H1 (cell line): Measurements from ENCODE around the gene PTPRG. TPM values are rescaled to one million over a fixed set of nuclear protein-coding genes. Genes with fewer than 3 reads are reported as not detected.

Experiments
- CTCF ChIA-PET: fragments of 300-600 bp; sonication (Branson Sonifier 250); formaldehyde crosslinking; loops from one replicate; lab custom pipeline; 2021; ENCODE audit not compliant: partially characterized antibody; lab: Charles Lee
- POLR2A ChIA-PET: fragments of 300-600 bp; sonication (Branson Sonifier 250); formaldehyde crosslinking; loops from one replicate; lab custom pipeline; 2021; ENCODE audit warnings: inconsistent platforms; ENCODE audit not compliant: partially characterized antibody; lab: Charles Lee
- DNase-seq, 2 experiments: peaks; one replicate each; pipeline versions ENCODE4 v3.0.0 to v3.0.0-alpha.2; 2010 to 2022; ENCODE audit warnings: low spot score in 2 of 2, low read depth in 1 of 2, mixed read lengths in 1 of 2
- FAIRE-seq: peaks from 2 replicates; lab custom pipeline; 2011; peaks lifted over from hg19 to GRCh38; lab: Jason Lieb, UNC
- H2AFZ ChIP-seq: 2 replicates; pipeline ENCODE4 v1.8.1; 2012; ENCODE audit warnings: low read length, inconsistent platforms
- H2AK5ac ChIP-seq: 2 replicates; pipeline ENCODE4 v1.6.1; 2013; ENCODE audit warnings: low read depth, low read length
- H2BK120ac ChIP-seq: replicated peaks from 2 replicates; pipeline ENCODE3; 2013; ENCODE audit warnings: low read depth, low read length, inconsistent platforms
- H2BK12ac ChIP-seq: 2 replicates; pipeline ENCODE4 v1.6.1; 2013; ENCODE audit warnings: low read depth, low read length
- H2BK15ac ChIP-seq: 2 replicates; pipeline ENCODE4 v1.6.1; 2013; ENCODE audit warnings: low read length
- H2BK20ac ChIP-seq: 2 replicates; pipeline ENCODE4 v1.6.1; 2013; ENCODE audit warnings: low read length
- H2BK5ac ChIP-seq: 2 replicates; pipeline ENCODE4 v1.6.1; 2013; ENCODE audit warnings: low read depth, low read length
- H3K14ac ChIP-seq: 2 replicates; pipeline ENCODE4 v1.6.1; 2013; ENCODE audit warnings: inconsistent platforms; ENCODE audit not compliant: insufficient read length
- H3K18ac ChIP-seq: 2 replicates; pipeline ENCODE4 v1.6.1; 2013; ENCODE audit warnings: low read length; ENCODE audit errors: extremely low read depth
- H3K23ac ChIP-seq: 2 replicates; pipeline ENCODE4 v1.6.1; 2013; ENCODE audit warnings: inconsistent platforms; ENCODE audit not compliant: insufficient read length
- H3K23me2 ChIP-seq: 2 replicates; pipeline ENCODE4 v1.6.1; 2013; ENCODE audit warnings: low read depth, low read length
- H3K27ac ChIP-seq: 2 replicates; pipeline ENCODE4 v1.6.1; 2011; ENCODE audit warnings: low read depth, low read length, inconsistent platforms
- H3K27me3 ChIP-seq, 4 experiments: replicated peaks in 1 of 4; 1 replicate in 1 of 4; 2 replicates in 3 of 4; pipeline versions ENCODE4 v1.6.1 to v1.8.1; 2011 to 2013; ENCODE audit warnings: low read length in 3 of 4, mild to moderate bottlenecking in 3 of 4, inconsistent platforms in 2 of 4, mixed read lengths in 2 of 4, moderate library complexity in 1 of 4; ENCODE audit not compliant: control insufficient read depth in 3 of 4, insufficient read depth in 3 of 4; ENCODE audit errors: extremely low read depth in 1 of 4
- H3K36me3 ChIP-seq, 4 experiments: 2 replicates each; pipeline versions ENCODE4 v1.6.1 to v1.8.1; 2011 to 2013; ENCODE audit warnings: mild to moderate bottlenecking in 4 of 4, low read length in 3 of 4, moderate library complexity in 2 of 4, control low read depth in 1 of 4, inconsistent platforms in 1 of 4; ENCODE audit not compliant: insufficient read depth in 4 of 4, control insufficient read depth in 2 of 4
- H3K4ac ChIP-seq: replicated peaks from 2 replicates; pipeline ENCODE3; 2013; ENCODE audit warnings: low read length, low read depth, mixed read lengths, inconsistent platforms; ENCODE audit not compliant: insufficient read length
- H3K4me1 ChIP-seq, 4 experiments: replicated peaks in 1 of 4; 1 replicate in 1 of 4; 2 replicates in 3 of 4; pipeline versions ENCODE4 v1.6.1 to v1.8.1; 2011 to 2013; ENCODE audit warnings: low read length in 3 of 4, inconsistent platforms in 2 of 4, mixed read lengths in 1 of 4; ENCODE audit not compliant: insufficient read depth in 4 of 4, control insufficient read depth in 3 of 4
- H3K4me2 ChIP-seq, 2 experiments: 2 replicates each; pipeline versions ENCODE4 v1.6.1 to v1.8.1; 2011 to 2013; ENCODE audit warnings: low read depth in 2 of 2, low read length in 2 of 2, control low read depth in 1 of 2, inconsistent platforms in 1 of 2, mild to moderate bottlenecking in 1 of 2; ENCODE audit not compliant: insufficient read depth in 1 of 2
- H3K4me3 ChIP-seq, 4 experiments: fragments of 200-600, 300-600 bp in 1 of 4; sonication (generic), shearing (Covaris generic), sonication (Bioruptor Twin) in 1 of 4; 2 replicates each; pipeline versions ENCODE4 v1.5.1 to v1.8.1; 2011 to 2016; ENCODE audit warnings: low read length in 4 of 4, low read depth in 3 of 4, control low read depth in 2 of 4, inconsistent platforms in 2 of 4, mild to moderate bottlenecking in 2 of 4, mixed read lengths in 1 of 4, moderate library complexity in 1 of 4; ENCODE audit not compliant: insufficient read depth in 2 of 4; ENCODE audit errors: extremely low read depth in 1 of 4
- H3K56ac ChIP-seq: replicated peaks from 2 replicates; pipeline ENCODE3; 2013; ENCODE audit warnings: low read depth, mild to moderate bottlenecking, mixed read lengths, low read length, inconsistent platforms; ENCODE audit not compliant: insufficient read length
- H3K79me1 ChIP-seq: 2 replicates; pipeline ENCODE4 v1.6.1; 2013; ENCODE audit warnings: low read depth, low read length, control low read depth
- H3K79me2 ChIP-seq, 2 experiments: 2 replicates each; pipeline versions ENCODE4 v1.6.1 to v1.8.1; 2012 to 2013; ENCODE audit warnings: low read length in 2 of 2, mild to moderate bottlenecking in 2 of 2, inconsistent platforms in 1 of 2; ENCODE audit not compliant: insufficient read depth in 2 of 2, control insufficient read depth in 1 of 2
- H3K9ac ChIP-seq, 4 experiments: replicated peaks in 1 of 4; 1 replicate in 1 of 4; 2 replicates in 3 of 4; pipeline versions ENCODE4 v1.6.1 to v1.8.1; 2011 to 2013; ENCODE audit warnings: low read depth in 3 of 4, low read length in 3 of 4, control low read depth in 2 of 4, mild to moderate bottlenecking in 2 of 4, moderate library complexity in 2 of 4, inconsistent platforms in 1 of 4; ENCODE audit errors: extremely low read depth in 1 of 4
- H3K9me3 ChIP-seq, 2 experiments: 2 replicates each; pipeline versions ENCODE4 v1.6.1 to v1.8.1; 2012 to 2013; ENCODE audit warnings: mild to moderate bottlenecking in 2 of 2, moderate library complexity in 2 of 2, control low read depth in 1 of 2, inconsistent platforms in 1 of 2, low read depth in 1 of 2, low read length in 1 of 2, mixed read lengths in 1 of 2; ENCODE audit not compliant: insufficient read depth in 2 of 2
- H4K20me1 ChIP-seq, 2 experiments: replicated peaks in 1 of 2; 2 replicates each; pipeline versions ENCODE3 to v1.8.1; 2011 to 2013; ENCODE audit warnings: inconsistent platforms in 2 of 2, low read length in 2 of 2, mild to moderate bottlenecking in 1 of 2; ENCODE audit not compliant: insufficient read depth in 2 of 2, control insufficient read depth in 1 of 2
- H4K5ac ChIP-seq: 2 replicates; pipeline ENCODE4 v1.6.1; 2013; ENCODE audit warnings: low read length, low read depth, mixed read lengths, inconsistent platforms; ENCODE audit not compliant: insufficient read length
- H4K8ac ChIP-seq: 2 replicates; pipeline ENCODE4 v1.8.0; 2013; ENCODE audit warnings: mild to moderate bottlenecking, moderate library complexity, low read length, inconsistent platforms; ENCODE audit not compliant: insufficient read depth; ENCODE audit errors: extremely low read depth
- H4K91ac ChIP-seq: replicated peaks from 2 replicates; pipeline ENCODE3; 2013; ENCODE audit warnings: low read length, mixed read lengths, inconsistent platforms; ENCODE audit not compliant: insufficient read length
- CBX5 ChIP-seq: fragments of 300-800, 300-1000 bp; sonication (generic); IDR thresholded peaks from 2 replicates; pipeline ENCODE4 v1.7.1; 2016; ENCODE audit warnings: antibody characterized with exemption, low read length, low read depth
- POLR2AphosphoS5 ChIP-seq: IDR thresholded peaks from 2 replicates; pipeline ENCODE4 v1.6.1; 2011; ENCODE audit warnings: low read depth, low read length
- WGBS, 2 experiments: shearing (Covaris generic) in 1 of 2; methylation state at CpG; one replicate each; pipeline versions ENCODE4 v1.1.6 to v1.1.7; 2013 to 2015; ENCODE audit warnings: low lambda C conversion rate in 2 of 2, mixed read lengths in 2 of 2, inconsistent platforms in 1 of 2, low coverage in 1 of 2, missing lambda C conversion rate in 1 of 2; ENCODE audit not compliant: insufficient replicate concordance in 2 of 2, insufficient coverage in 1 of 2, insufficient read length in 1 of 2; ENCODE audit errors: extremely low coverage in 1 of 2, missing lambda C conversion rate in 1 of 2; 5-methylcytosine and 5-hydroxymethylcytosine counted together
- polyA plus RNA-seq, 7 experiments: library from polyadenylated mRNA; depleted of rRNA in 3 of 7; stranded (reverse) in 5 of 7; unstranded in 2 of 7; fragments of >200 nt in 5 of 7; fragments of 200-250 nt in 2 of 7; gene quantifications; 1 replicate in 5 of 7; 2 replicates in 1 of 7; 4 replicates in 1 of 7; pipeline versions ENCODE4 v1.2.1 to v1.2.3, GENCODE V29; 2011 to 2013; ENCODE audit warnings: missing spikeins in 2 of 7, mixed read lengths in 2 of 7
- total RNA-seq: library from RNA; stranded (reverse); fragmentation: NEBNext Ultra II Directional; extraction: Animal tissue kit (Norgen Biotek cat#: 25700); gene quantifications from 2 replicates; pipeline ENCODE4 v1.2.1, GENCODE V29; 2021

Gene PTPRG
- total and polyA plus RNA-seq, 2 of the 8 experiments (the other 6 are each of a cell fraction or from before 2014, with no cell fraction given) = 23.3 to 96.2 TPM

DNA sequence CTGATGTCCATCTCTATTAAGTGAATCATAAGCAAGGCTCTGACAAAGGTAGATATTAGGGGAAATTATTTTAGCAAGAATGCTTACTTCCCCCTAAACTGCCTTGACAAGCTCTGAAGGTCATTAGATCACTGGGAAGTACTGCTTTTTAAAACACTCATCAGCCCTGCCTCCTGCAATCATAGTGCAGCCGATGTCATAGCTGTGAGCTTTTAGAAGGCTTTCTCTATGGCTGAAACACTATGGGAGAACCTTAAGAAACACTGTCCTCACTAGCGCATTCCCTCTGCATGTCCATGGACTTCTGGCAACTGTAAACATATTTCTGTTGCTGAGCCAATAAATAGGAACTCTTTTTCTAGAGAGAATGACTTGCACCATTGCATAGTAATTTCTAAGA, 38.7 kb upstream of the PTPRG start:
- Histone ChIP-seq H3K27me3 (no peaks in the 10 kb centered on the region), H3K79me2 (no peaks in the 10 kb centered on the region), H4K8ac (no peak overlapping the region), H2BK15ac (no peak overlapping the region), H3K4me1 (peaks cover 0 to 9% (median 4%) of the 10 kb centered on the region in 4 experiments; a peak in 3 of 7 replicates), H4K91ac (no peak overlapping the region), H2AK5ac (no peak overlapping the region), H3K79me1 (no peaks in the 10 kb centered on the region), H3K56ac (no peak overlapping the region), H3K23me2 (no peaks in the 10 kb centered on the region), H2BK12ac (no peak overlapping the region), H3K18ac (peak overlapping the region; percentile 21; the same call in 1 of the 2 replicates), H2AFZ (no peak overlapping the region), H3K36me3 (no peaks in the 10 kb centered on the region), H3K14ac (no peak overlapping the region), H2BK120ac (no peak overlapping the region), H3K27ac (no peak overlapping the region), H4K20me1 (no peaks in the 10 kb centered on the region), H3K23ac (no peak overlapping the region), H3K4me3 (no peak overlapping the region), H3K4me2 (no peak overlapping the region), H3K4ac (no peak overlapping the region), H3K9ac (no peak overlapping the region), H2BK5ac (no peak overlapping the region), H3K9me3 (no peaks in the 10 kb centered on the region), H4K5ac (no peak overlapping the region), H2BK20ac (no peak overlapping the region)
- WGBS, 2 experiments = 83% methylated on average over 2 of the region's 2 CpGs; no CpG with 5 or more reads in 1 of the 2 experiments
- CTCF ChIA-PET = interaction anchor here (0.6 to 1.6 kb wide), 2 partner anchors 8 to 209 kb away, joined by 4 read pairs; no protein-coding TSS in a partner anchor
- no peak for DNase-seq
- POLR2A ChIA-PET = interaction anchor here (0.8 kb wide), 1 partner anchor 211 kb away, joined by 3 read pairs; no protein-coding TSS in a partner anchor
- TF ChIP-seq CBX5 (no peak), POLR2AphosphoS5 (no peak)
- FAIRE-seq = no peak
